ENCODE results near the gene CMIP. TPM values are rescaled to one million over a fixed set of nuclear protein-coding genes. Genes with fewer than 3 reads are reported as not detected.

The CMIP gene
- total RNA-seq, result 2.5 and 3.7 TPM in 2 replicates

DNA sequence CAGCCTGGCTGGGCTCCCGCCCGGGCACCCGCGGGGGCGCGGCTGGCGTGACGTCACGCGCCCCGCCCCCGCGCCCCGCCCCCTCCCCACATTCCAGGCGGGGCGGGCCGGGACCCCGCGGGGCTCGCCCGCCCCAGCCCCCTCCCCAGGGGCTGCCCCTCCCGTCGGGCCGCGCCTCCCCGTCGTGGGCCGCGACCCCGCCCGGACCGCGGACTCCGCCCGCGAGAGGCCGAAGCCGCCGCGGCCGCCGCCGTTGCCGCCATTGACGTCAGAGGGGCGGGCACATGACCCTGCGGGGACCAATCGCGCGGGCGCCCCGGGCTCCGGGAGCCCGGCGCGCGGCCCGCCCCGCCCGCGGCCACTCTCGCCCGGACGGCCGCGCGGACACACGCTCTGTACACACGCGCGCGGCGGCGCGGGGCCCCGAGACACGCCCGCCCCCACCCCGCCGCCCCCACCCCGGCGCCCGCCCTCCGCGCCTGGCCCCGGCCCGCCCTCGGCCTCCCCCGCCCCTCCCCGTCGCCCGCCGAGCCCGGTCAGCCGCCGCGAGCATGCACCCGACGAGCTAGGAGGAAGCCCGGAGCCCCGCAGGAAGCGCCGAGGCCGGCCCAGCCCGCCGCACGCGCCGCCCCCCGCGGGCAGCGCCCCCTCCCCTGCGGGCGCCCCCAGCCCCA is at the start of gene CMIP:
CMIP (plus strand) TSS at position 361 of the 674 bp plus-strand sequence.

Other genes starting within 250 kb of the CMIP start
- gene BCO1, start 206.1 kb upstream of the CMIP start, total RNA-seq, result not detected in 2 replicates
- gene GAN, start 129.8 kb upstream of the CMIP start, total RNA-seq, result 5.3 and 5.9 TPM in 2 replicates